Frontal cortex (tissue), 4 donors: Measurements from ENCODE around the gene CGAS. TPM values are rescaled to one million over a fixed set of nuclear protein-coding genes. Genes with fewer than 3 reads are reported as not detected.
A peak's percentile ranks its signal among the peaks of the same experiment; 100 is the strongest.
"Not testable (repeated sequence)": the region's sequence is repeated elsewhere in the genome, so short reads cannot be mapped to it uniquely, and the experiment has no call there.

Experiments used
- DNase-seq, 2 donors: peaks; one replicate each; pipeline ENCODE4 v3.0.0; 2012; ENCODE audit warnings: low spot score in 2 of 2
- FAIRE-seq: peaks from 2 replicates; lab custom pipeline; 2012; peaks lifted over from hg19 to GRCh38; lab: Jason Lieb, UNC
- small RNA-seq: library from RNA; depleted of rRNA; stranded (forward); fragments of <200 nt; gene quantifications from one replicate; pipeline ENCODE3, GENCODE V24; 2014
- total RNA-seq: library from RNA; depleted of rRNA; stranded (reverse); fragments of >200 nt; gene quantifications from one replicate; pipeline ENCODE4 v1.2.3, GENCODE V29; 2014
- donor health status: control.
- donor health status: control.
- donor health status: control.

CGAS gene
- total RNA-seq, 1 donor from 2014 or later = 1.2 TPM

GRCh38 chr6:73409395-73409794, 42.7 kb downstream of the CGAS start:
- FAIRE-seq (no peak), DNase-seq (no peak)

DNA sequence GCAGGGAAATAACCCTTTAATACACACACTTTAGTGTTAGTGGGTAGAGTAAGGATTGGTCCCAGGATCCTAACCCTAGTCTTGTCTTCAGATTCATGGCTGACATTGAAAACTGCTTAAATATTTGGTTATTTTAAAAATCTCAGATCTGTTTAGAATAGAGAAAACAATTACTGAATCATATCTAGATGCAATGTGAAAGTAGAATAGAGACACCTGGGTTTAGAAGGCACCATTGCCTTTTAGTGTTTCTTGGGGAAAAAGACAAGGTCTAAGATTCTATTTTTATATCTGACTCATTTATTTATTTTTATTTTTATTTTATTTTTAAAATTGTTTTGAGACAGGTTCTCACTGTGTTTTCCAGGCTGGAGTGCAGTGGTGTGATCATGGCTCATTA, 51.4 kb downstream of the CGAS start:
- no peak for DNase-seq
- FAIRE-seq = no peak

DNA sequence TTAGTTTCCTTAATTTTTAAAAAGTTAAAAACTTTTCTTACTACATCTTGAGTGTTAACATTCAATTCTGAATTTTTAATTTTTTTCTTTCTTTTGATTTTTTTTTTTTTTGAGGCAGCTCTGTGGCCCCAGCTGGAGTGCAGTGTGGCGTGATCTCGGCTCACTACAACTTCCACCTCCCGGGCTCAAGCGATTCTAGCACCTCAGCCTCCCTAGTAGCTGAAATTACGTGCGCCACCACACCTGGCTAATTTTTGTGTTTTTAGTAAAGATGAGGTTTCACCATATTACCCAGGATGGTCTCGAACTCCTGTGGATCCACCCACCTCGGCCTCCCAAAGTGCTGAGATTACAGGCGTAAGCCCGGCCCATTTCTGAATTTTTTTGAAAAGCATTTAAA, 56.2 kb downstream of the CGAS start:
- DNase-seq = no peak
- no peak for FAIRE-seq

DNA sequence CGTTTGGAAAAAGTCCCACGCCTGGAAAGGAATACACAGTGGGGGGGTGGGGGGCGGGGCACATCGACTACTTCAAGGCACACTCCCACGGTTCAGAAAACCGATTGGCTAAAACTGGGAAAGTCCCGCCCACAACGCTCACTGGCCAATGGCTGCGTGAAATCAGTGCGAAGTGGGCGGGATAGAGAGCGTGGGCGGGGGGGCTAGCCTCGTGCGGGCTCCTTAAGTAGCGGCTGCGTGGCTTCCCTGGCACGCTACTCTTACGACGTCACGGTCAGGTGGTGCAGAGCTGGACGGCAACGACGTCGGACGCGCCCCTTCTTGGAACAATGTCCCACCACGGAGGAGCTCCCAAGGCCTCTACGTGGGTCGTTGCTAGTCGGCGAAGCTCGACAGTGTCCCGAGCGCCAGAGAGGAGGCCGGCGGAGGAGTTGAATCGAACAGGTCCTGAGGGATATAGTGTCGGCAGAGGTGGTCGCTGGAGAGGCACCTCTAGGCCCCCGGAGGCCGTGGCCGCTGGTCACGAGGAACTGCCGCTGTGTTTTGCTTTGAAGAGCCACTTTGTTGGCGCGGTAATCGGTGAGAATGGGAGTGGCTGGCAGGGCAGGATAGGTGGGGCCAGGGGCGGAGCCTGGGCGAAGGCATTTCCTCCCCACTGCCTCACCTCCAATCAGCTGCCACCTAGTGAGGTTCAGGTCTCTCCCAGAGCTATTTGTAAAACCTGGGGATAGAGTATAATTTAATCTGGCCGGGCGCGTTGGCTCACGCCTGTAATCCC, 57.3 kb downstream of the CGAS start, which contains the start of gene DDX43:
Gene DDX43 (plus strand): TSS at position 252 of the 778 bp plus-strand sequence. CDS start 78 bp downstream, at position 330.
- FAIRE-seq (no peak), DNase-seq (peak in 1 of 2 donors; percentile 17)

GRCh38 chr6:73393278-73393677, 58.8 kb downstream of the CGAS start:
- FAIRE-seq (no peak), DNase-seq (no peak)

DNA sequence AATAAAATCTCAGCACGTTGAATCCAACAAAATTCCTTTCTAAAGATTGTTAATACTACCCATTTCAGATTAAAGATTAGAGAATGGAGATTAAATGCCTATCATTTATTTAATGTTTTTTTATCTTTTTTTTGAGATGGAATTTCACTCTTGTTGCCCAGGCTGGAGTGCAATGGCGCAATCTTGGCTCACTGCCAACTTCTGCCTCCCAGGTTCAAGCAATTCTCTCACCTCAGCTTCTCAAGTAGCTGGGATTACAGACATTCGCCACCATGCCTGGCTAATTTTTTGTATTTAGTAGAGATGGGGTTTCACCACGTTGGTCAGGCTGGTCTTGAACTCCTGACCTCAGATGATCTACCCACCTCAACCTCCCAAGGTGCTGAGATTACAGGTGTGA, 59.9 kb downstream of the CGAS start:
- not testable (repeated sequence) for FAIRE-seq, DNase-seq

DNA sequence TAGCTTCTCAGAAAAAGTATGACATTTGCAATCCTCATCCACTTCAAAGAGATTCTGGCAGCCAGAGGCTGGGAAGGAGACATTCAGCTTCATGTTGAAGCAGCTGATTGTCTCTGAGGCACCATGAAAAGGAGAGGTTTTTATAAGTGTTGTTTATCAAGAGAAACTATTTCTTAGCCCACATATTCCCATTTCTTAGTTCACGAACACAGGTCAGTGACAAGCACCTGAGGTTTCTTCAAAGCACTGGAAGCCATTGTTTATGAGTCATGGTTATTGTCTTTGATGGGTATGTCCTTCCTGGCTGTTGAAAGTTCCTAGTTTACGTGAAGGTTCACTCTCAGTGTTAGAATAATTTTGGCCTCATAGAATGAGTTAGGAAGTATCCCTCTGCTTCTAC, 60.4 kb downstream of the CGAS start:
- FAIRE-seq (no peak), DNase-seq (no peak)

- no peak for DNase-seq
- FAIRE-seq = no peak
These were observed 62.2 kb downstream of the CGAS start for GRCh38 chr6:73389854-73390253.

DNA sequence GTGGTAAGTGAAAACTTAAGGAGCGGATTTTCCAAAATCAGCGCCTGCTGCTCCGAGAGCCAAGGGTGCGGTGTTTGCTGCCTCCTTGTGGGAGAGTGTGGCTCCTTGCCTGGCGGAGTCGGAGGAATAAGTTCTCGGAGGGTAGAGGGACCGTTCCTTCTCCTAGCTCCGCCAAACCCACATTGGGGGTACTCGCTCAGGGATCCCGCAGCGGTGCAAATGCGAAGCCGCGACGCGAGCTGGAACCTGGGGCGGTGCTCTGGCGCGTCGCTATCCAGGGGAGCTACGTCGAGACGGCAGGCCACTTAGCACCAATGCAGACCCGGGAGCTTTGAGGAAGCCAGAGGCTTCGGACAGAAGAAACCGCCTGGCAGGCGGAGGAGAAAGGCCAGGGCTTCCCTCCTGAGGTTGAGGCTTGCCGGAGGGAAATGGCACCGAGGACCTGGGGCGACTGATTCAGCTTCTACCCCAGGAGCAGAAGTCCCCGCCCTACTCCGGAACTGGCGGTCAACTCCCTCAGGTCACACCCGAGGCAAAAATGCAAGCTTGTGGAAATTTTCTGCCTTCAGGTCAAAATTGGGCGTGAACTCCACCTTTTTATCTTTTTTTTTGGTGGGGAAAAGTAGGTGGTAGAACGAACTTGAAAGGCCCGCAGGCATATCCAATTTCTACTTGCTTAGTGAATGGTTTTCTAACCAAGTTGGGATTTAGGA, 63.1 kb downstream of the CGAS start:
- peak in 1 of 2 donors; percentile 45 for DNase-seq
- no peak for FAIRE-seq

DNA sequence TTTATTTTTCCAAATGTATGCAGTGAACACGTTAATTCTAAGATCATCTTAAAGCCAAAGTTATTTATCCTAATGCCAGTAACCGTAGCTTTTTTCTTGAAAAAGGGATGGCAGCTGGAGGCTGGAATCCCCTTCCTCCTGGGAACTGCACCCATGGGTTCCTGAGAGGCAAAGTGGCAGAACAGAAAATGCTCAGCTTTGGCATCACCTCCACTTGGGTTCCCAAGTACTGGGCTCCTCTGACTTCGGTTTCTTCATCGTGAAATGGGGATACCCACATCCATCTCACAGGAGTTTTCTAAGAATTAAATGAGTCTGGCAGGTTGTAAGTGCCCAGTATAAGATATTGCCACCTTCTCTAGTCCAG, 63.7 kb downstream of the CGAS start:
- DNase-seq (no peak), FAIRE-seq (no peak)

DNA sequence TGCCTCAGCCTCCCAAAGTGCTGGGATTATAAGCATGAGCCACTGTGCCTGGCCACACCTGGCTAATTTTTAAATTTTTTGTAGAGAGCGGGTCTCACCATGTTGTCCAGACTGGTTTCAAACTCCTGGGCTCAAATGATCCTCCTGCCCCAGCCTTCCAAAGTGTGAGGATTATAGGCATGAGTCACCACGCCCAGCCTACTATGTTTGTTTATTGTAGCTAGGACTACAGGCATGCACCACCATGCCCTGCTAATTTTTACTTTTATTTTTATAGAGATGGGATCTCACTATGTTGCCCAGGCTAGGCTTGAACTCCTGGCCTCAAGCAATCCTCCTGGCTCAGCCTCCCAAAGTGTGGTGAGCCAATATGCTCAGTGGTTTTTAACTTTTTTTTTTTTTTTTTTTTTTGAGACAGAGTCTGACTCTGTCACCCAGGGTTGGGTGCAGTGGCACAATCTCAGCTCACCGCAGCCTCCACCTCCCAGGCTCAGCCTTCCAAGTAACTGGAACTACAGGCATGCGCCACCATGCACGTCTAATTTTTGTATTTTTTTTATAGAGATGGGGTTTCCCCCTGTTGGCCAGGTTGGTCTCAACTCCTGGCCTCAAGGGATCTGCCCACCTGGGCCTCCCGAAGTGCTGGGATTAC, 69.5 kb downstream of the CGAS start:
- DNase-seq (no peak), FAIRE-seq (no peak)

DNA sequence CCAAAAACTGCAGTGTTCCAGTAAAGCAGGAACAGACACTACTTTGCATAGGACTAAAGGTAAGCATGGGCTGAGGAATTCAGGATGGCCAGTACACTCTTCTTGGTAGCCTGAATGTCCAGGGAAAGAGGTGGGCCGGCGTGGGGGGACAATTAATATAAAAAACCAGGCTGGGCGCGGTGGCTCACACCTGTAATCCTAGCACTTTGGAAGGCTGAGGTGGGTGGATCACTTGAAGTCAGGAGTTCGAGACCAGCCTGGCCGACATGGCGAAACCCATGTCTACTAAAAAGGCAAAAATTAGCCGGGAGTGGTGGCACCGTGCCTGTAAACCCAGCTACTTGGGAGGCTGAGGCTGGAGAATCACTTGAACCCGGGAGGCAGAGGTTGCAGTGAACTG, 70.6 kb downstream of the CGAS start:
- not testable (repeated sequence) for DNase-seq, FAIRE-seq

GRCh38 chr6:73377225-73377624, 74.9 kb downstream of the CGAS start:
- DNase-seq = no peak
- no peak for FAIRE-seq

- DNase-seq (no peak), FAIRE-seq (no peak)
These were observed 76.9 kb downstream of the CGAS start for GRCh38 chr6:73375216-73375615.

Small RNA genes within 50 kb of the gene (small RNA-seq; reads per million reads assigned to genes)
- not detected for gene RN7SL827P
- not detected for gene RNU6-975P

Other genes with a start within 250 kb of the CGAS start
- gene KHDC1L, start 226.8 kb downstream of the CGAS start, total RNA-seq = 1.2 TPM
- 2.9 TPM for gene KHDC1, start 189.1 kb downstream of the CGAS start, total RNA-seq
- gene DPPA5, start 98.0 kb downstream of the CGAS start, total RNA-seq = not detected
- gene KHDC3L, start 89.6 kb downstream of the CGAS start, total RNA-seq = 0.41 TPM
- gene OOEP, start 82.4 kb downstream of the CGAS start, total RNA-seq = not detected
- 0.41 TPM for gene DDX43, start 57.5 kb downstream of the CGAS start, total RNA-seq
- gene MTO1, start 9.4 kb upstream of the CGAS start, total RNA-seq = 19.6 TPM
- 20,614 TPM for gene EEF1A1, start 68.7 kb upstream of the CGAS start, total RNA-seq
- 29.8 TPM for gene SLC17A5, start 201.7 kb upstream of the CGAS start, total RNA-seq
- gene CD109, start 243.9 kb upstream of the CGAS start, total RNA-seq = 1.6 TPM